ENCODE results near the gene ARHGAP8.

GRCh38 chr22:44765571-44766285 is 13.4 kb downstream of the ARHGAP8 start:
- TF ChIP-seq EZH2 (IDR thresholded peaks at IDR 0.05): no peak
- TF ChIP-seq POLR2AphosphoS5 (IDR thresholded peaks at IDR 0.05; ENCODE audit: borderline replicate concordance, low read depth, low read length): no peak
- TF ChIP-seq FOXP2 (optimal IDR thresholded peaks at IDR 0.05; ENCODE audit: control extremely low read depth, extremely low read length, insufficient read depth): no peak

Data from SK-N-MC (cell line).